A673 (cell line): ENCODE results near the gene GBP1. TPM values are rescaled to one million over a fixed set of nuclear protein-coding genes. Genes with fewer than 3 reads are reported as not detected.

Experiments used
- BruUV-seq: library from RNA; stranded (reverse); fragments of 400-500 nt; replicated peaks from 2 replicates; lab custom pipeline; 2021; lab: Mats Ljungman, UMichigan
- CTCF ChIA-PET: fragments of 300-600 bp; sonication (Branson Sonifier 250); formaldehyde crosslinking; loops from one replicate; lab custom pipeline; 2022; ENCODE audit warnings: antibody characterized with exemption; lab: Charles Lee
- POLR2A ChIA-PET: fragments of 300-600 bp; sonication (Branson Sonifier 250); formaldehyde crosslinking; loops from one replicate; lab custom pipeline; 2022; ENCODE audit warnings: antibody characterized with exemption; ENCODE audit not compliant: low non-redundant PET; lab: Charles Lee
- DNase-seq: peaks from one replicate; pipeline ENCODE4 v3.0.0-alpha.2; 2015; ENCODE audit warnings: low spot score
- H3K27ac ChIP-seq: fragments of 200-600 bp; sonication (generic); 2 replicates; pipeline ENCODE4 v1.5.1; 2016; ENCODE audit warnings: mixed run types, low read depth, mild to moderate bottlenecking, mixed read lengths, antibody characterized with exemption, low read length; ENCODE audit not compliant: poor library complexity, severe bottlenecking
- H3K27me3 ChIP-seq: fragments of 200-600 bp; sonication (generic); replicated peaks from 2 replicates; pipeline ENCODE4 v1.6.1; 2017; ENCODE audit warnings: mixed run types, low read depth, mild to moderate bottlenecking, mixed read lengths, antibody characterized with exemption, low read length; ENCODE audit not compliant: insufficient read depth, poor library complexity
- H3K36me3 ChIP-seq: fragments of 200-600 bp; sonication (generic); 2 replicates; pipeline ENCODE4 v1.6.1; 2016; ENCODE audit warnings: mixed run types, mild to moderate bottlenecking, mixed read lengths, antibody characterized with exemption, low read length; ENCODE audit not compliant: insufficient read depth, poor library complexity, severe bottlenecking
- H3K4me1 ChIP-seq: fragments of 200-600 bp; sonication (generic); 2 replicates; pipeline ENCODE4 v1.6.1; 2017; ENCODE audit warnings: mixed run types, mild to moderate bottlenecking, mixed read lengths, antibody characterized with exemption, low read length; ENCODE audit not compliant: insufficient read depth, poor library complexity, severe bottlenecking
- H3K4me3 ChIP-seq: fragments of 200-600 bp; sonication (generic); 2 replicates; pipeline ENCODE4 v1.5.1; 2016; ENCODE audit warnings: low read depth, mixed run types, mild to moderate bottlenecking, mixed read lengths, low read length; ENCODE audit not compliant: poor library complexity, severe bottlenecking
- H3K9me3 ChIP-seq: fragments of 200-600 bp; sonication (generic); 2 replicates; pipeline ENCODE4 v1.6.1; 2016; ENCODE audit warnings: mixed run types, low read depth, mild to moderate bottlenecking, mixed read lengths, antibody characterized with exemption, low read length; ENCODE audit not compliant: poor library complexity, severe bottlenecking
- CTCF ChIP-seq: fragments of 300-800, 200-600 bp; sonication (generic); conservative IDR thresholded peaks from 2 replicates; pipeline ENCODE4 v1.5.1; 2017; ENCODE audit warnings: low read depth, mild to moderate bottlenecking, antibody characterized with exemption, low read length, moderate library complexity, mixed read lengths
- EZH2 ChIP-seq: fragments of 200-600 bp; sonication (generic); IDR thresholded peaks from 2 replicates; pipeline ENCODE4 v1.6.1; 2017; ENCODE audit warnings: borderline replicate concordance, low read depth, mild to moderate bottlenecking, mixed read lengths, antibody characterized with exemption, low read length; ENCODE audit not compliant: poor library complexity, severe bottlenecking
- intact Hi-C: fragments of 100-400 bp; cut with micrococcal nuclease; formaldehyde crosslinking; loops from one replicate; pipeline ENCODE4 v1.10.0; 2022; ENCODE audit not compliant: unreplicated experiment
- total RNA-seq: library from RNA; stranded (reverse); gene quantifications from 2 replicates; pipeline ENCODE4 v1.2.3, GENCODE V29; 2021

Gene GBP1
- total RNA-seq, 1 experiment from 2014 or later, result 10.1 TPM

- intact Hi-C loops, result no loop called here
- POLR2A ChIA-PET, result no interaction called here
- no peaks in the 10 kb centered on the region for H3K4me1 ChIP-seq
- no peaks in the 10 kb centered on the region for H3K27me3 ChIP-seq
- TF ChIP-seq EZH2 (no peak), CTCF (no peak)
- peaks cover 9% of the 10 kb centered on the region for H3K9me3 ChIP-seq
- no peak for DNase-seq
- no peak overlapping the region for H3K27ac ChIP-seq
- BruUV-seq, result no TSS peak
- no peaks in the 10 kb centered on the region for H3K36me3 ChIP-seq
- no peak overlapping the region for H3K4me3 ChIP-seq
- CTCF ChIA-PET, result no interaction called here
Observed at GRCh38 chr1:89100412-89100811, 35.4 kb upstream of the GBP1 start.

- intact Hi-C loops, result no loop called here
- H3K4me1 ChIP-seq, result no peaks in the 10 kb centered on the region
- BruUV-seq, result no TSS peak
- no peak overlapping the region for H3K27ac ChIP-seq
- DNase-seq, result no peak
- no peaks in the 10 kb centered on the region for H3K27me3 ChIP-seq
- no peak for TF ChIP-seq EZH2
- no peak for TF ChIP-seq CTCF
- no peaks in the 10 kb centered on the region for H3K36me3 ChIP-seq
- CTCF ChIA-PET, result no interaction called here
- POLR2A ChIA-PET, result no interaction called here
- no peak overlapping the region for H3K4me3 ChIP-seq
- H3K9me3 ChIP-seq, result peaks cover 9% of the 10 kb centered on the region
Observed at GRCh38 chr1:89098857-89099256, 33.8 kb upstream of the GBP1 start.

GRCh38 chr1:89095737-89096136 is 30.7 kb upstream of the GBP1 start:
- TF ChIP-seq CTCF, result no peak
- no peak for TF ChIP-seq EZH2
- Histone ChIP-seq H3K4me3 (no peak overlapping the region), H3K27me3 (no peaks in the 10 kb centered on the region), H3K4me1 (no peaks in the 10 kb centered on the region), H3K27ac (no peak overlapping the region), H3K36me3 (no peaks in the 10 kb centered on the region), H3K9me3 (peaks cover 9% of the 10 kb centered on the region)
- CTCF ChIA-PET, result no interaction called here
- no peak for DNase-seq
- POLR2A ChIA-PET, result no interaction called here
- intact Hi-C loops, result no loop called here
- BruUV-seq, result no TSS peak
